NCI-H1092 (cell line): ENCODE results near the gene MASP1.

Experiments used
- DNase-seq: peaks from one replicate; lab custom pipeline; 2025; lab: John Stamatoyannopoulos, UW

The MASP1 gene

GRCh38 chr3:187293516-187294430 lies 2.2 kb upstream of the MASP1 start:
- no peak for DNase-seq

GRCh38 chr3:187292631-187293515 lies 1.3 kb upstream of the MASP1 start:
- no peak for DNase-seq

- no peak for DNase-seq
Measured at GRCh38 chr3:187292181-187292580, 644 bp upstream of the MASP1 start.

- DNase-seq, result no peak
Measured at GRCh38 chr3:187291001-187291511, 481 bp downstream of the MASP1 start.

- no peak for DNase-seq
Measured at GRCh38 chr3:187290503-187290902, 1.0 kb downstream of the MASP1 start.

GRCh38 chr3:187288855-187289605 lies 2.5 kb downstream of the MASP1 start:
- DNase-seq, result no peak

- DNase-seq, result no peak
Measured at GRCh38 chr3:187288131-187288854, 3.2 kb downstream of the MASP1 start.

- no peak for DNase-seq
Measured at GRCh38 chr3:187287256-187287655, 4.3 kb downstream of the MASP1 start.

- DNase-seq, result no peak
Measured at GRCh38 chr3:187286467-187287059, 5.0 kb downstream of the MASP1 start.

- no peak for DNase-seq
Measured at GRCh38 chr3:187281191-187281714, 10.3 kb downstream of the MASP1 start.

- no peak for DNase-seq
Measured at GRCh38 chr3:187280644-187281043, 10.9 kb downstream of the MASP1 start.

- no peak for DNase-seq
Measured at GRCh38 chr3:187277129-187277462, 14.4 kb downstream of the MASP1 start.

- no peak for DNase-seq
Measured at GRCh38 chr3:187276397-187277128, 15.0 kb downstream of the MASP1 start.

GRCh38 chr3:187274977-187275338 lies 16.6 kb downstream of the MASP1 start:
- DNase-seq, result no peak

GRCh38 chr3:187274315-187274976 lies 17.1 kb downstream of the MASP1 start:
- no peak for DNase-seq

- DNase-seq, result no peak
Measured at GRCh38 chr3:187271582-187271981, 20.0 kb downstream of the MASP1 start.

GRCh38 chr3:187269486-187269885 lies 22.1 kb downstream of the MASP1 start:
- no peak for DNase-seq

GRCh38 chr3:187267306-187267705 lies 24.2 kb downstream of the MASP1 start:
- DNase-seq, result no peak

GRCh38 chr3:187266691-187267090 lies 24.8 kb downstream of the MASP1 start:
- DNase-seq, result no peak
